Nephron progenitor cell (in vitro differentiated cells): ENCODE data around the gene SRRM5.

Source experiments
- DNase-seq: peaks from one replicate; pipeline ENCODE4 v3.0.0; 2021
- H3K27ac Mint-ChIP-seq: 2 replicates; pipeline ENCODE4 v1.8.0; 2021; ENCODE audit warnings: mild to moderate bottlenecking, moderate library complexity, mixed read lengths
- H3K27me3 Mint-ChIP-seq: 2 replicates; pipeline ENCODE4 v1.8.0; 2021; ENCODE audit warnings: mild to moderate bottlenecking, low read depth, mixed read lengths; ENCODE audit not compliant: poor library complexity
- H3K36me3 Mint-ChIP-seq: 2 replicates; pipeline ENCODE4 v1.8.0; 2021; ENCODE audit warnings: low read depth, mixed read lengths
- H3K4me1 Mint-ChIP-seq: 2 replicates; pipeline ENCODE4 v1.8.0; 2021; ENCODE audit warnings: mixed read lengths
- H3K4me3 Mint-ChIP-seq: 2 replicates; pipeline ENCODE4 v1.8.0; 2021; ENCODE audit warnings: mild to moderate bottlenecking, moderate library complexity, mixed read lengths
- H3K9me3 Mint-ChIP-seq: 2 replicates; pipeline ENCODE4 v1.8.0; 2021; ENCODE audit warnings: mild to moderate bottlenecking, moderate library complexity, mixed read lengths
- CTCF ChIP-seq: fragments of 200-600 bp; sonication (generic); IDR thresholded peaks from 2 replicates; pipeline ENCODE4 v1.5.0; 2021; ENCODE audit warnings: antibody characterized with exemption

SRRM5 gene

DNA sequence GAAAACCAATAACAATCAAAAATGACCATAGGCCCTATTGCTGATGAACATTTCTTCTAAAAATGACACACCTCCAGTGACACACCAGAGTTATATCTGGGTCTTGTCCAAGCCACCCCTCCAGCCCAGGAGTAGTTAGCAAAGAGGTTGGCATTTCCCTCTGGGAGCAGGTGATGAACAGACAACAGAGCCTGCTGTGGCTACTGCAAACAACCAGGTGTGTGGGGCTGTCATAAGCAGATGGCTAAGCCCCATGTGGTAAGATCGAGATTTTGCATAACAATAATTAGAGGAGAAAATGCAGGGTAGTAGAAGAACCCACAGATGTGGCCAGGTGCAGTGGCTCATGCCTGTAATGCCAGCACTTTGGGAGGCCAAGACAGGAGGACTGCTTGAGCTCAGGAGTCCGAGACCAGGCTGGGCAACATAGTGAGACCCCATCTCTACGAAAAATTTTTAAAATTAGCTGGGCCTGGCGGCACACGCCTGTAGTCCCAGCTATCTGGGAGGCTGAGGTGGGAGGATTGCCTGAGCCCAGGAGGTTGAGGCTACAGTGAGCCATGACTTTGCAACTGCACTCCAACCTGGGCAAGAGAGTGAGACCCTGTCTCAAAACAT is 41.6 kb upstream of the SRRM5 start:
- no peak for TF ChIP-seq CTCF
- Mint-ChIP-seq H3K27me3 (no peaks in the 10 kb centered on the region), H3K36me3 (peaks cover 32% of the 10 kb centered on the region), H3K4me3 (no peak overlapping the region), H3K27ac (peak overlapping the region; percentile 16), H3K4me1 (peaks cover 24% of the 10 kb centered on the region), H3K9me3 (no peaks in the 10 kb centered on the region)
- no peak for DNase-seq

GRCh38 chr19:43572171-43572588 is 39.7 kb upstream of the SRRM5 start:
- Mint-ChIP-seq H3K27me3 (no peaks in the 10 kb centered on the region), H3K27ac (peak overlapping the region; percentile 17), H3K4me3 (no peak overlapping the region), H3K9me3 (no peaks in the 10 kb centered on the region), H3K36me3 (peaks cover 25% of the 10 kb centered on the region), H3K4me1 (peaks cover 39% of the 10 kb centered on the region)
- no peak for DNase-seq
- no peak for TF ChIP-seq CTCF

DNA sequence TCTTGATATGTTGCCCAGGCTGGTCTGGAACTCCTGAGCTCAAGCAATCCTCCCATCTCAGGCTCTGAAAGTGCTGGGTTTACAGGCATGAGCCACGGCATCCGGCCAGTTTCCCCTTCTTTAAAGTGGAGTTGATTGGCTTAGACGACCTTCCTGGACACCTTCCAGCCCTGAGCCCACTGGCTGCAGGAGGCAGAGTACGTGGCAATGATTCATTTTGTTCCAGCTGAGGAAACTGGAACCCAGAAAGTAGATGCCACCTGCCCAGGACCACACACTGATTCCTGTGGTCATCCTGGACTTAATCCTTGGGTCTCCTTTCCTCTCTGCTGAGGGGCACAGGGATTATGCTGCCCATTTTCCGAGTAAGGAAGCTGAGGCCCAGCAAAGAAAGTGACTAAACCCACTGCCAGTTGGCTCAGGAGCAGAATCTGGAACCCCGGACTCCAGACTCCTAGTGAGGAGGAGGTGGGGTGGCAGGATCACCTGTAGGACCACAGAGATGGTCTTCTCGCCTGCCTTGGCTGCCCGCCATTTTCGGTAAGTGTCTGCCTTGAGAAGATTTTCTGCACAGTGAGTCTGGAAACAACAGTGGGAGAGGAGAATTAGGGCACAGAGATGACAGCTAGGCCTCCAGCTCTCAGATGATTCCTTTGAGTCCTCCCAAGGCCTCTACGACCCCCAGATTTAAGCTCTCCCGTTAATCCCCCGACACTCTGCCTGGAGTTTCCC is 37.3 kb upstream of the SRRM5 start:
- Mint-ChIP-seq H3K9me3 (no peaks in the 10 kb centered on the region), H3K27ac (peak overlapping the region; percentile 95), H3K27me3 (no peaks in the 10 kb centered on the region), H3K4me1 (peaks cover 53% of the 10 kb centered on the region), H3K36me3 (peaks cover 24% of the 10 kb centered on the region), H3K4me3 (peak overlapping the region; percentile 95)
- no peak for TF ChIP-seq CTCF
- DNase-seq, result no peak

GRCh38 chr19:43575156-43575950 is 36.5 kb upstream of the SRRM5 start, which contains the start of the genes PINLYP and XRCC1:
TSS of gene PINLYP (plus strand) at chr19:43575801. CDS start at chr19:43577192, 1,391 bp downstream.
TSS of gene XRCC1 (minus strand) at chr19:43575527. CDS start at chr19:43575458, 69 bp downstream.
- peak; percentile 96 for DNase-seq
- H3K27me3 Mint-ChIP-seq, result no peaks in the 10 kb centered on the region
- H3K27ac Mint-ChIP-seq, result peak within 1 kb of the TSS; percentile 95
- H3K9me3 Mint-ChIP-seq, result no peaks in the 10 kb centered on the region
- no peak for TF ChIP-seq CTCF
- peak within 1 kb of the TSS; percentile 95 for H3K4me3 Mint-ChIP-seq
- H3K4me1 Mint-ChIP-seq, result peaks cover 60% of the 10 kb centered on the region
- H3K36me3 Mint-ChIP-seq, result peaks cover 16% of the 10 kb centered on the region

DNA sequence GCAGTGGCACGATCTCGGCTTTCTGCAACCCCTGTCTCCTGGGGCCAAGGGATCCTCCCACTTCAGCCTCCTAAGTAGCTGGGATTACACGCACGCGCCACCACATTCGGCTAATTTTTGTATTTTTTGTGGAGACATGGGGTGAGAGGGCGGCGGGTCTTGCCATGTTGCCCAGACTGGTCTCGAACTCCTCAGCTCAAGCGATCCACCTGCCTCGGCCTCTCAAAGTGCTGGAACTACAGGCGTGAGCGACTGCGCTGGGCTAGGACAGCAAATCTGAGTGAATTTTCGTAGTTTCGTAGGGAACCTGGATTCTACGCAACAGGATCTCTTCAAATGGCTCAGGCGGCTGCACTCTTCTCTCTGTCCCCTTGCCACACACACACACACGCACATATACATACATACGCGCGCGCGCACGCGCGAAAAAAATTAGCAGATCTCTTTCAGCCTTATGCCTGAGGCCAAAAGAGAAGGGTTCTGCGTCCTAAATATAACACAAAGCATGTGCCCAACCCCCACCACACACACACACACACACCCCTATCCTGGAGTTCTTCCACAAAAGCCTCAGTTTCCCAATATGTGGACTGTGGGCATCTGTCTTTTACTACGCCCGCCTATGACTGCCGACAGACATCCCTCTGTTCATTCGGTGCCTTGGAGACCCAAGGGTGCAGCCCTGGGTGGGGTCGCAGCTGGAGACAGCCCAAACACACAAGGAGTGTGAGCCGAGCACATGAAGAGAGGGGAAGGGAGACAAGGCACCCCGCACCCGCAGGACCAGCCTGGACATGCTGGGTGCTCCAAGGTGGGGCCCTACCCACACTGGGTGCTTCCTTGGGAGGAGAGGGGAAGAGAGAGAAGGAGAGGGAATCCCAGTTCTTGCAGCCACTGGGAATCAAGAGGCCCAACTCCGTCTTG is 35.7 kb upstream of the SRRM5 start:
- no peak for DNase-seq
- H3K27ac Mint-ChIP-seq, result peak overlapping the region; percentile 85
- H3K36me3 Mint-ChIP-seq, result peaks cover 10% of the 10 kb centered on the region
- peak overlapping the region; percentile 52 for H3K4me3 Mint-ChIP-seq
- no peak for TF ChIP-seq CTCF
- H3K9me3 Mint-ChIP-seq, result no peaks in the 10 kb centered on the region
- peaks cover 64% of the 10 kb centered on the region for H3K4me1 Mint-ChIP-seq
- H3K27me3 Mint-ChIP-seq, result no peaks in the 10 kb centered on the region
